Activated CD4-positive, CD25-positive, alpha-beta regulatory T cell (primary cell): ENCODE data around the gene STARD13.
"Not testable (repeated sequence)": the region's sequence is repeated elsewhere in the genome, so short reads cannot be mapped to it uniquely, and the experiment has no call there.

Experiments
- DNase-seq, 4 experiments: peaks; one replicate each; lab custom pipeline; 2025; lab: John Stamatoyannopoulos, UW

The STARD13 gene

DNA sequence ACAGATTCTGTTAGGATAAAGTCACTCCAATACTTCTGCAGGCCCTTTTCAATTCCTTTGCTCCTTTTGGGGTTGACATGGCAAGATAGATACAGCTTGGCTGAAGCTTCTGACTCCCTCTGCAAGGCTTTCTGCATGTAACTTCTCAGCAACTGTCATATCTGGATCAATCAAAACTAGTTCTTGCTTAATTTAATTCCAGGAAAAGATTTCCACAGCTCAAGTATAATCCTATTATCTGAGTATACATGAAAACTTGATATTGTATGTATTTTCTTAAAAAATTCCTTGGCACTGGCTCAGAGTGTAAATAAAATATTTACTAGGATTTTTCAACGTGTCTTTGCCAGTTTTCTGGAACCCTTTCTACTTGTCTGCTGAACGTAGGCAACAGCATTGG is 109.6 kb downstream of the STARD13 start:
- DNase-seq, result no peak

DNA sequence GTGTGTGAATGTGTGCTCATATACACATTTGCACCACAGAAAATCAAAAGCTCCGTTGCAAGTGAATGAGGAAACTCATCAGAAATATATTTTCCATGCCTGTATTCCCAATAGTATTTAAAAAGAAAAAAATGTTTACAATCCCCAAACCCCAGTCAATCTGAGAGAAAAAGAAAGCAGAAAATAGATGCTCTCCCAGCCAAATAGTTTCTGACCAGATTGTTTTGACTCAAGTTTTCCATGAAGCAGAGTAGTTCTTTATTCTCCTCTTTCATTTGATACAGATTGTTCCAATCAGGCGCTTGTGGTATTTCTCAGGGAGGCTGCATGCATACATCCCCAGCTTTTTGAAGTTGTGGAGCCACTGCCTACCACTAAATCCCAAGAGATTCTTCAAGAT is 110.6 kb downstream of the STARD13 start:
- no peak for DNase-seq

DNA sequence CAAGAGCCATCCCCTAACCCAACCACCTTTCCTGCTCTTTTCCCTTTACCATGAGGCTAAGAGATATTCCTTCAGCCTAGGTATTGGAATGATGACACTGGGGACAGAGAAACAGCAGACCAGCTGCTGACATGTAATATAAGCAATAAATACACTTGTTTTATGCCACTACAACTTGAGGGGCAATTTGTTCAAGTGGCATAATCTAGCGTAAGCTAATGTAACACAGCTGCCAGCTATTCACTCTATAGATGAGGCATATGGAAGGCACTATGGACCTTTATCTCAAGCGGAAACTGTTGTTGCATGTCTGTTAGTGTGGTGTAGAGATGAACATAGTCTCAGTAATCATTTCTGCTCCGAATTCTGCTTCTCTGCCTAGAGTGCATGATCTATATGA is 111.1 kb downstream of the STARD13 start:
- no peak for DNase-seq

DNA sequence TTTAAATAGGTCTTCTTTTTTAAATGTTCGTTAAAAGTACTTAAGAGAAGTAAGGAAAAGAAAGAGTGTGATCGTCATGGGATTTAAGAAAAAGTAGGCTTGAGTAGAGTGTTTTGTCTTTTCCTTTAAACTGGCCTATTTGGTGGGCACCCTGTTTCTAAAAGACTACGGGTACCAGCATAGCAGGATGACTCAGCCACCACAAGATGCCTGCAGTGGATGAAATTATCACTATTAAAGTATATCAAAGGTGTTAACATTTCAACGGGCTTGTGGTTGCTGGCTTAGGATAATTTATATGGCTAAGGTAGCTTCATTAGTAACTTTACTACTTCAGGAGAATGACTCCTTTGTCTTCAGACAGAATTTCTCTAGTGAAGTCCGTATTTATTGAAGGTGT is 112.6 kb downstream of the STARD13 start:
- DNase-seq, result no peak

DNA sequence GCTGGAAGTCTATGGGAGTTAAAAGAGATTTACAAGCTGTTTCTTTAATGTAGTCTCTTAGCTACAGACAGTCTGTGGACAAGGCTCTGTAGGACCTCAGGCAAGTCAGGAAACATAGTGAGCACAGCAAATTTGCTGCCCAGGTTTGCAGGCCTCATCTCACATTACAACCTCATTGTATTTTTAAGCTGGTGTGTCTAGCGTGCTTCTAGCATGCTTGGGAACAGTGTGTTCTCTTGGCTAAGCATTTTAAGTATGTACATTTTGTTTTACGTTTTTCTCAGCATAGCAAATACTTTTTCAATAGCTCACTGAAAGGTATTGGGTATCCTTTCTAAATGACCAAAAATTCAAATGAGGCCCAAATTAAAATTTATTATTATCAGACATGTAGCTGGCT is 113.2 kb downstream of the STARD13 start:
- no peak for DNase-seq

DNA sequence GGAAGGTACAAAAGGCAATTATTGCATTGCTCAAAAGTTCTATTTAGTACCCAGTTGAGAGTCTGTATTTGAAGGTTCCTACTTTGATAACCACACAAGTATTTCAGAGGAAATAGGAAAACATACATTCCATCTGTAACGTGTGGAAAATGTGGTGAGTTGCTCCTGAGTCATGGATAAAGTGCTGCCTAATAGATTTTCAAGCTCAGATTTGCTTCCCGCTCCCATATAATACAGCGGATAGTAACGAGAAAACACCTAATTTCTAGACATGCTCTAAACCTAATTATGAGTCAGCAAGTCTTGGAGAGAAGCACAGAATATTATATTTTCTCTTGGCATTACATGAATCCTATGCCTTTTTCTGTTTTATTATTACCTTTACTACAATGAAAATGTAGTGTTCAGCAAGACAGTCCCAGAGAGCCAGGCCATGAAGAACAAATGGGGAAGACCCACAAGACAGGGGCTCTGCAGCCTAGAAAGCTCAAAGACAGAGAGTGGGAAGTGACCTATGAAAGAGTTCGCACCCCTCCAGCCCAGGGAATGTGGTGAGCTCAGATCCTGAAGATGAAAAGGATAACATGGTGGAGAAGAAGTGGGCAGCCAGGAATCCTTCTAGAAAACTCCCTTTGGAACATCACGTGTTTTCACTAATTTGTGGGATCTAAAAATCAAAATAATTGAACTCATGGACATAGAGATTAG is 116.1 kb downstream of the STARD13 start:
- no peak for DNase-seq

DNA sequence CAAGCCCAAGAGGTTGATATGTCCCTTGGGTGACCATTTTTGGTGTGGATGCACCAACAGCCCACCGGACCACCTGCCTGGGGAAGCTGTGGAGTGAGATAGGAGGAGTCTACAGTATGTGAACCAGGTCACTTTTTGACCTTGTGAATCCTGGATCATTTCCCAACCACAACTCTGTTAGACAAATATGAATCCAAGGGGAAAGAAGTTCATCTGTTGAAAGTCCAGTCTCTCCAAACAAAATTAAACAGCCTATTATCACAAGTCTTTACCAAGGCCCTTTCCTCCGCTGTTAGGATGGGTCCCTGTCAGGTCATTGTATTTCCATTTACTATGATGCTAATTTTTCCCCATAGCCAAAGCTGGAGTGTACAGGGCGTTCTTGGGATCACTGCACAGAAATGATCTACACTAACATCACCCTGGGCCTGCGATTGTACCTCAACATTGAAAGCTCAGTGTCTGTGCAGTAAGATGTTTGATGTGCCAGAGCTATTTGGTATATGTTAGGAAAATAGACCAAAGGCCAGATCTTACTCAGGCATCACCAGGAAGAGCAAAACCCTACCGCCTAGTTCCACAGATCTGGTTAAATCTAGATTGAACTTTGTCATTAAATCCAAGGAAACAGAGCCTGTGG is 117.1 kb downstream of the STARD13 start:
- no peak for DNase-seq

DNA sequence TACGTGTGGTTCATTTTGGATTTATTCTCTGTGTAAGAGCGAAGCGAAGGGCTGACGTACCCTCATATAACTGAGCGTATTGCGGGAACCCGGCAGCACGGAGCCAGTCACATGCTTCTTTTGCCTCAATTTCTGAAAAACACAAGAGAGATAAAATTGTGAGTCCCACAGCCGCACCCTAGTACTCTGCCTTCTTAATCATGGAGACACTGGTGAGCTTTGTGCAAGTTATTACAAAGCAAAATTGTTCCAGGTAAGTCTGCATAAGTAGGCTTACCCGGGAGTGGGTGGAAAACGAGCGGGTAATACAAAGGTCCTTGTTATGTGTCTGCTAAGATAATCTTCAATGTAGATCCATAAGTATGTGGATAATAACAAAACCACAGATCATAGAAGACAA is 118.1 kb downstream of the STARD13 start:
- no peak for DNase-seq

DNA sequence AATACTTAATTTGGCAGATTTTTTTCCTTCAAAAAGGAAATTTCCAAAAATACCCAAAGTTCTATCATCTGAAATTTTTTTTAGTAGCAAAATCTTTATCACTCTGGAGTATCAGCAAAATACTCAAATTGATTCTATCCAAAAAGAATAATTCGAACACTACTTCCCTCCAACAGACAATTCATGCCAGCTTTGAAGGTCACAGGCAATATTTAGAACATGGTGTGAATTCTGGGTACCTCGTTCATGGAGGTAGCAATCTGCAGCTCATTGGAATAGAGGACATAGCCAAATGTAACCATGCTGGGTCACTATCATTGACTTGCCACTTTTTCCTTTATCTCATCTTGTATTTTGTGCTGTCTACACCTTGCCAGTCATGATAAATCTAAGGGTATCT is 119.8 kb downstream of the STARD13 start:
- no peak for DNase-seq

DNA sequence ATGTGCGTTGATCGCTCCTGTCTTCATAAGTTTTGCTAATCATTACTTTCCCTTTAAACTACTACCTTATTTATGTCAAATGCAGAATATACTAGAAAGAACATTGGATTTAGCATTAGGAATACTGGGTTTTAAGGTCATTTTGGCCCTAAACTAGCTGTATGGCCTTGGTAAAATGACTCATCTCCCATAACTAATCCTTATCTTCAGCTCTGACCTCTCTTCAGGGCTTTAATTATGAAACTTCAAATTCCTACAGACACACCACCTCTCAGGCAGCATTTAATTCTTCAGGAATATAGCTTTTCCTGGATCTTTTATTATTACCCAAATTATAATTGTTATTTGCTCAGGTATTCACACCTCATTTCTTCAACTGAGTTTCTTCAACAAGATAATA is 121.2 kb downstream of the STARD13 start:
- DNase-seq, result no peak

DNA sequence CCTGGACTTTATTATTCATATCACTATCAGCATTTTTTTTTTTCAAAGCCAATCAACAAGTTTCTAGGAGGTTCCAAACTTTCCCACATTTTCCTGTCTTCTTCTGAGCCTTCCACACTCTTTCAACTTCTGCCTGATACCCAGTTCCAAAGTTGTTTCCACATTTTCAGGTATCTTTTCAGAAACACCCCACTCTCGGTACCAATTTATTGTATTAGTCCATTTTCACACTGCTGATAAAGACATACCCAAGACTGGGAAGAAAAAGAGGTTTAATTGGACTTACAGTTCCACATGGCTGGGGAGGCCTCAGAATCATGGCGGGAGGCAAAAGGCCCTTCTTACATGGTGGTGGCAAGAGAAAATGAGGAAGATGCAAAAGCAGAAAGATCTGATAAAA is 122.8 kb downstream of the STARD13 start:
- not testable (repeated sequence) for DNase-seq

DNA sequence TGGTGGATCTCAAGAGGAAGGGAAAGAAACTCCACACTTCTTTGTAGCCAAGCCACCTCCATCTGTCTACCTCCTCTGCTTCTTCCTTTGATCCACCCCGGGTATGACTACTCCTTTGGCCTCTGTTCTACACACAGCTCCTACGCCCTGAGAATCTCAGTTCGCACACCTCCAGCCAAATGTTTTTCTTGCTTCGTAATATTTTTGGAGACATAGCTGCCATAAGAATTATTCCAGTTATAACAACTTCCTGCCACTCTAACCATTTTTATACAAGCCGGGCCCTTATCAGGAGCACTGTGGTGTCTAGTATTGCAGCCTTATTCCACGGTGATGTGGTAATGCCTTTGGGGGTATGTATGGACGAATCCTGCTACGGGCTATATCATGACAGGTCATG is 126.7 kb downstream of the STARD13 start:
- DNase-seq, result no peak

DNA sequence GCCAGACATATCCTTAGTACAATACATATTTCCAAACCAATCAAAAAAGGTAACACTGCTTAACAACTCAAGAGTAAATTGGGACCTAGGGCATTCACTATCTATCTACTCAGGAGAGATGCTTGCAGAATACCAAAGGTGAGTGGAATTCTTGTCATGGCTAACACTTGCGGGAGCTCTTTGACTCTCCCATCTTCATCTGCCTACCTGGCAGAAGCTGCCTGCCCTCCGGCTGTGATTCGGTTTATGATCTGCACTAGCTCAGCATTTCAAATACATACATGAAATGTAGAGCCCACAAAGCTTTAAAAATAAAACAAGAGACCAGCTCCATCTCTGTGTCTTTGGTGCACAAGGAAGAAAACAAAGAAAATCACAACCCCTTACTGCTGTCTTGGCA is 127.3 kb downstream of the STARD13 start:
- DNase-seq, result no peak

DNA sequence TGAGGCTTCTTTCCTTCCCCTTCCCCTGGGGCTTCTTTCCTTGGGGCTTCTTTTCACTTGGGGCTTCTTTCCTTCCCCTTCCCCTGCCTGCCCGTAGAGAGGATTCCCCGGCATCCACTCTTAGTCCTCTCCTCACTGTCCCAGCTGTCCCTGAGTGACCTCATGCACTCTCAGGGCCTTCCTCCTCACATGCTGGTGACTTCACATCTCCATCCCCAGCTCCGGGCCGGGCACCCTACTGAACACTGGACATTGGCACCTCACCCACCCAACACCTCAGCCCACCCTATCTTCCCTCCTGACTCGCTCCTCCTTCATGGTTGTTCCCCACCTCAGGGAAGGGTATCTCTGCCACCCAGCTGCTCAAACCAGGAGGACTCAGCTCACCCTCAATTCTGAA is 130.6 kb downstream of the STARD13 start:
- DNase-seq, result no peak

DNA sequence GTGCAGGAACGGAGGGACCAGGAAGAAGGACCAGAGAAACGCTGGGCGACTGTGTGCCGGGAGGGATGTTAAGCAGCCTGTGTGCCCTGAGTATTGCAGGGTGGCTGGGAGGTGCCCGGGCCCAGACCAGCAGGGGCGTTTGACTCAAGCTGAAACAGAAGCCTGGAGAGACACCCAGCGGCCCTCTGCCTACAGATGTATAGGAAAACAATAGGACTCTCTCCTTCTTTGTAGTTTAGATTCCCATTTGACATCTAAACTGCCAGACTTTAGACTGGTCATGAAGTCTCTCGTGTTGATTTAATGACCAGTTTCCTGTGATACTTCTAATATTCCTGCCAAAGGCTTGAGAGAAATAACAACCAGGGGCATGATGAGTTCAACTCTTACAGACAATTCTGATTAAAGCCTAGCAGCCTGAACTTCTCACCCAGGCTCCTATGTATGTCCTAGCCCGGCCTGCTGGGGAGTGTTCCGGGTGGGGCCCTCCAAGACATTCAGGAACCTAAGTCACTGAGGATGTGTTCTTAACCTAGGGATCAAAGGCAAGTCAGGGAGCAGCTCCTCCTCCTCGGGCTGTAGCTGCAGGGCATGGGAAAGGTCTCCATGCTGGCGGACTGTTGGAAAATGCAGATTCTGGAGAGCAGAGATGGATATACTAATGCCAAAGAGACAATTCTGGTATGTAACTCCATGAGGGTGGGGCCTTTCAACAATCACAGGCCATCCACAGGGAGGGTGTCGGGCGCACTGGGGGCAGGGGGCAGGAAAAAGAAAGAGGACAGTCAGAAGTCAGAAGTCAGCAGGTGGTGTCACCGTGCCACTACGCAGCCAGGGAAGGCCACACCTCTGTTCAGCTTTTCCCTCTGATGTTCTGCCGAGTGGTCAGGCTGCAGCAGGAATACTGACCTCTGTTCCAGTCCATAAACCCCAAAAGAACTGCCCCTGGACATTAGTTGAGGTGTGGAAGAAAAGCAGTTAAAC is 131.8 kb downstream of the STARD13 start:
- no peak for DNase-seq

DNA sequence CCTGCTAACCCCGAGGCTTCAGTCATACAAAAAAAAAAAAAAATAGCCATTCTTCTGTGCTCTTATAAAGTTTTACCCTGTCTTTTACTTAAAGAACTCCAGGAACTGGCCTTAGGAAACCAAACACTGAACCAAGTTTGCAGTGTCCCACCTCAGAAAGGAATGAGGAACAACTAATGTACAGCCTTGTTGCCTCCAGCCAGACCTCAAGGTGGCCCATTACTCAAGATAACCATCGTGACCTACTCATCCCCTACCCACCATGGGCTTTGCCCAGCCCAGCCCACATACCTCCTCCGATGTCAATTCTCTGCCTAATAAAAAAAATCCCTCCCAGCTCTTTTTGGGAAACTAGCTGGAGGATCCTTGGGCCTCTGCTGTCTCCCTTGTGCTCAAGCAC is 133.2 kb downstream of the STARD13 start:
- DNase-seq, result no peak

DNA sequence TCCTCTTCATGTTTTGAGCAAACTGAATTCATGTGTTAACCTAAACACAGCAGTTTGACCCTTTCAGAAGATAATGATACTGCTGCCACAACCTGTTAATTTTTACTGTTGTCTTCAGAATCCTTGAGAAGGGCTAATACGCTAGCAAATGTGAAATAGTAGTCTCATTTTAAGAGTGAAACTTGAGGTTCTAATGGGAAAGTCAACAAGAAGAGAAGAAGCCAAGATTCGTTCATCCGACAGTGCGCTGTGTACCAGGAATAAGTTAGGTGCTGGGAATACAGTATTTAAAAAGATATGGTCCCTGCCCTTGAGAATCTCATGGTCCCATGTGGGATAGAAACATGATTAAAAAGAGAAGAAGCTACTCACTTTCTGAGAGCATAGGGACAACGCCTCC is 134.9 kb downstream of the STARD13 start:
- DNase-seq, result no peak

DNA sequence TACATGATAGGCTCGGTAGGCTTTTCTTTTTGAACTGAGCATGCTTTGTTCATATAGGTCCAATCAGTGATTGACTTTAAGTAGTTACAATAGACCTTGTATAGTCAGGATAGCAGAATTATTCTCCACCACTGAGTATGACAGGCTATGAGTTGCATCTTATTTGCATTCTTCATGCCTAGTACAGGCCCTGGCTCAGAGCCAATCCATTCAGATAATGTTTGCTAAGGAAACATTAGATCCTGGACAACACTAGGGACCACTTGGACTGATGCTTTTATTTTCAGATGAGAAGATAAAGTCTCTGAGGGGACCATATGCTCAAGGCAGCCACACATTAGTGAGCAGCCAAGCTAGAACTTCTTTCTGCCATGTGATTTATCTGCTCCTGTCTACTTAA is 135.4 kb downstream of the STARD13 start:
- no peak for DNase-seq

DNA sequence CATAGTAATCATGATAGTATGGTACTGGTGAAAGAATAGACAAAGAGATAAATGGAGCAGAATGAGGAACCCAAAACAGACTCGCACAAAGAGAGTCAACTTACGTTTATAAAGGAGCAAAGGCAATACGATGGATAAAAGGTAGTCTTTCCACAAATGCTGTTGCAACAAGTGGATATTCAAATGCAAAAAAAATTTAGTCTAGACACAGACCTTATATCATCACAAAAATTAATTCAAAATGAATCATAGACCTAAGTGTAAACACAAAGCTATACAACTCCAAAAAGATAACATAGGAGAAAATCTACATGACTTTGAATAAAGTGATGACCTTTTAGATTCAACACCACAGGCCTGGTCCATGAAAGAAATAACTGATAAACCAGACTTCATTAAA is 137.7 kb downstream of the STARD13 start:
- no peak for DNase-seq

DNA sequence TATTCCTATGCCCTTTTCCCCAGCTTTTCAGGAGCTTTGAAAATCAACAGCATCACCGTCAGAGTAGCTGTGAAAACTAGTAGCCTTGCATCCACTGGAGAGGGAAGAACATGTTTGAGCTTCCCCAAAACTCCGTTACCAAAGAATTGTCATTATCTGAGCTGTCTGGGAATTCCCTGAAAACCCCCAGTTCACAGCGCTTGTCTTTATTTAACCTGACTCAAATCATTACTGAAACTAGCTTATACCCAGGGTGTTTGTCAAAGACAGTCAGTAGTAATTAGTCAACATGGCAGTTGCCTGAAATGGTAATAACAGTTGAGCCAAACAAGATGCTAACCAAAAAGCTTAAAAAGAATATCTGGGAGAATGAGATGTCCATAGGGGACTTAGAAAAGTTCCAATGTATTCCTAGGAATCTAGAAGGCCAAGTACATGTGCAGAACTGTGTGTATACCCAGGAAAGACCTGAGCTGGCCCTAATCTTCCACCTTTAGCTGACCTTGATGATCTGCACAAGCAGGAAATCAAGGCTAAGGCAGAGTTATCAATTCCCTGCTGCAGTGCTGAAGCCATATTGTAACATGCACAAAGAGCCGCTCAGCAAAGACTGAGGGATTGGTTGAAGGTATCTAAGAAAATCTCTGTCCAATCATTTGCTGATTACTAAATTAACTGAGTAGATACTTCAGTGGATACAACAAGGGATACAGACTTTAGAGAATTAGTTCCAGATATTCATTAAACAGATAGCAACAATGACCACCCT is 138.5 kb downstream of the STARD13 start:
- DNase-seq, result no peak

DNA sequence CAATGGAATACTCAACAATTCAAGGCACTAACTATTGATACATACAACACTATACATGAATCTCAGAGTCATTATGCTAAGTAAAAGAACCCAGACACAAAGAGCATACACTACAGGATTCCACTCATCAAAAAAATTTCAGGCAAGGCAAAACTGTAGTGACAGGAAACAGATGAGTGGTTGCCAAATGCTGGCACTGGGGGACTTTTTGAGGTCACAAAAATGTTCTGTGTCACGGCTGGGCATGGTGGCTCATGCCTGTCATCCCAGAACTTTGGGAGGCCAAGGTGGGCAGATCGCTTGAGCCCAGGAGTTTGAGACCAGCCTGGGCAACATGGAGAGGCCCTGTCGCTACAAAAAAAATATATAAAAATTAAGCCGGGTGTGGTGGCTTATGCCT is 139.9 kb downstream of the STARD13 start:
- no peak for DNase-seq

DNA sequence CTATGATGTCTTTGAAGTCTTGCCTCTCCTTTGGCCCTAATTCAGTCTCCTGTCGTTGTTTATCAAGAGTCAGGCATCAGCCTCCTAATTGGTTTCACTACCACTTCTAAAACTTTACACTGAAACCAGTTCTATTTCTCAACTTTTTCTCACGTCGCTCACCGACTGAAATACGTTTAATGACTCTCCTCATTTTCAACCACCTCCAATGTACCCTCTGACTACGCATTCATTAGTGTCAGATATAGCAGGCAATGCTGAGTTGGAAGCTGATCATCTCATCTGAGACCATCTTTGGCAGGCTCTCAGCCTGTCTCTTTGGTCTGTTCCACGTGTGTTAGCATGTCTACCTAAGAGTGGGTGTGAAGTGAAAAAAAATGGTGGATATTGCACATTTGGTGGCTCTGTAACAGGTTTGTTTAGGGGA is 141.2 kb downstream of the STARD13 start:
- DNase-seq, result no peak
